WI38 (cell line): Measurements from ENCODE around the gene PSMD11.

Source experiments
- H3K4me3 ChIP-seq: 2 replicates; pipeline ENCODE4 v1.5.1; 2011; ENCODE audit warnings: low read depth, mild to moderate bottlenecking, control low read depth, low read length
- CTCF ChIP-seq: IDR thresholded peaks from 2 replicates; pipeline ENCODE4 v1.5.1; 2012; ENCODE audit warnings: low read depth, mild to moderate bottlenecking, control low read depth, low read length

PSMD11 gene

GRCh38 chr17:32494621-32495358 lies 50.5 kb downstream of the PSMD11 start:
- H3K4me3 ChIP-seq: no peak overlapping the region
- no peak for TF ChIP-seq CTCF

GRCh38 chr17:32495359-32496231 lies 51.3 kb downstream of the PSMD11 start:
- TF ChIP-seq CTCF: no peak
- H3K4me3 ChIP-seq: no peak overlapping the region

GRCh38 chr17:32496395-32497073 lies 52.2 kb downstream of the PSMD11 start:
- H3K4me3 ChIP-seq: no peak overlapping the region
- TF ChIP-seq CTCF: no peak

GRCh38 chr17:32497431-32498205 lies 53.3 kb downstream of the PSMD11 start:
- no peak overlapping the region for H3K4me3 ChIP-seq
- TF ChIP-seq CTCF: no peak

- no peak overlapping the region for H3K4me3 ChIP-seq
- TF ChIP-seq CTCF: no peak
These were observed 54.1 kb downstream of the PSMD11 start for GRCh38 chr17:32498391-32498790.

- no peak for TF ChIP-seq CTCF
These were observed 57.7 kb downstream of the PSMD11 start for GRCh38 chr17:32502013-32502412.

More at GRCh38 chr17:32502013-32502412, 57.7 kb downstream of the PSMD11 start:
- no peak overlapping the region for H3K4me3 ChIP-seq
